Fibroblast of the aortic adventitia (primary cell): ENCODE results near the gene LCMT1. TPM values are rescaled to one million over a fixed set of nuclear protein-coding genes. Genes with fewer than 3 reads are reported as not detected.
A peak's percentile ranks its signal among the peaks of the same experiment; 100 is the strongest.

Source experiments
- DNase-seq: peaks from one replicate; pipeline ENCODE4 v3.0.0-alpha.2; 2010; ENCODE audit warnings: low read depth
- H3K4me3 ChIP-seq: 2 replicates; pipeline ENCODE4 v1.5.1; 2011; ENCODE audit warnings: low read depth, mild to moderate bottlenecking, control low read depth, low read length, moderate library complexity
- total RNA-seq: library from RNA; depleted of rRNA; stranded (reverse); fragments of >200 nt; gene quantifications from 2 replicates; pipeline ENCODE4 v1.2.3, GENCODE V29; 2012; ENCODE audit warnings: low replicate concordance
- TF ChIP-seq, protein P1 (sequence below): IDR thresholded peaks from 2 replicates; pipeline ENCODE4 v1.5.1; 2011; ENCODE audit warnings: mild to moderate bottlenecking, low read length, control low read depth, inconsistent platforms; ENCODE audit not compliant: insufficient read depth

LCMT1 gene
- total RNA-seq, 1 donor, result 35.3 TPM

DNA sequence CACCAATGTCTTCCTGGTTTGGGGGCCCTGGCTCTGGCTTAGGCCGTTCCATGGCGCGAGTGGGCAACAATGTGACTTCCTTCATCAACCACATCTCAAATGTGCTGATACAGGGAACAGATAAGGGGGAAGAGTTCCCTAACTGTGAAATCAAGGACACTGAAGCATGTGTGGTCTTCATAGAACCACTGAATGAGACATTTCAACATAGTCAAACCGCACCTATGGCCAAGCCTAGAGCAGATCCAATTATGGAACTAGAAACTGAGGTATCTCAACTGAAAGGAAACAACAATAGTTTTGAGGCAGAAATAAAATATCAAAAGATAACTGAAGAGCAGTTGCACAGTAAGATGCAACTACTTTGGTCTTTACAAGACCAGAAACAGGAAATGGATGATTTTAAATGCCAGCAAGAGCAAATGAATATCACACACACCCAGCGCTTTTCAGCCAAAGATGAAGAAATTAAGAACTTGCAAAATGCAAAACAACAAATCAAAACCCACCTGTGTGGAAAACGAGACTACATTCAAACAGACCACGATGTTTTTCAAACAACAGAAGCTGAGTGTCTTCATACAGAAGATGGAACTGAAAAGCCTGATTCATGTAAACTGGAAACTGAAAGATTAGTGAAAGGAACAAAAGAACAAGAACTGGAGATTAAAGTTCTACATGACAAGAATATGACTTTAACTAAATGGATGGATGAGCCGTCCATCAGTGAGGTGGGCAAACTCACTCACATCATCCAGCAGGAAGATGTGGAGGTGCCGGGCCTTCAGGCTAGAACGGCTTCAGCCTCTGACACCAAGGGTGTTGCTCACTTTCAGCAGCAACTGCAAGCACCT is 18.1 kb upstream of the LCMT1 start:
- DNase-seq, result no peak
- H3K4me3 ChIP-seq, result no peak overlapping the region
- TF ChIP-seq, protein P1, sequence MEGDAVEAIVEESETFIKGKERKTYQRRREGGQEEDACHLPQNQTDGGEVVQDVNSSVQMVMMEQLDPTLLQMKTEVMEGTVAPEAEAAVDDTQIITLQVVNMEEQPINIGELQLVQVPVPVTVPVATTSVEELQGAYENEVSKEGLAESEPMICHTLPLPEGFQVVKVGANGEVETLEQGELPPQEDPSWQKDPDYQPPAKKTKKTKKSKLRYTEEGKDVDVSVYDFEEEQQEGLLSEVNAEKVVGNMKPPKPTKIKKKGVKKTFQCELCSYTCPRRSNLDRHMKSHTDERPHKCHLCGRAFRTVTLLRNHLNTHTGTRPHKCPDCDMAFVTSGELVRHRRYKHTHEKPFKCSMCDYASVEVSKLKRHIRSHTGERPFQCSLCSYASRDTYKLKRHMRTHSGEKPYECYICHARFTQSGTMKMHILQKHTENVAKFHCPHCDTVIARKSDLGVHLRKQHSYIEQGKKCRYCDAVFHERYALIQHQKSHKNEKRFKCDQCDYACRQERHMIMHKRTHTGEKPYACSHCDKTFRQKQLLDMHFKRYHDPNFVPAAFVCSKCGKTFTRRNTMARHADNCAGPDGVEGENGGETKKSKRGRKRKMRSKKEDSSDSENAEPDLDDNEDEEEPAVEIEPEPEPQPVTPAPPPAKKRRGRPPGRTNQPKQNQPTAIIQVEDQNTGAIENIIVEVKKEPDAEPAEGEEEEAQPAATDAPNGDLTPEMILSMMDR, result no peak

DNA sequence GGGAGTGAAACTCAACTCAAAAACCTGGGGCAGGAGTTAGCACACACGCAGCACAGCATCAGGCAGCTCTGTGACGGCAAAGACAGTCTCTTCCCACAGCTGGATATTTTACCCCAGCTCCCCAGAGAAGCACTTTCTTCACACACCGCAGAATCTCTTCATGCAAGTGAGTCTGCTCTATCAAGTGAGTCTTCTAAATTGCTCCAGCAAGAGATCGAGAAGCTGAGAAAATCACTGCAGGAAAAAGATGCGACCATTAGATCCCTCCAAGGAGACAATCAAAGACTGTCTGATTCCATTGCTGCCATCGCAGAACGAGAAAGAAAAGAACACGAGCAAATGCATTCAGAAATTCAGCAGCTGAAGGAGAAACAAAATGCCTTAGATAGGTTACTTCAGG is 16.9 kb upstream of the LCMT1 start:
- no peak for DNase-seq
- TF ChIP-seq, protein P1, result no peak
- no peak overlapping the region for H3K4me3 ChIP-seq

DNA sequence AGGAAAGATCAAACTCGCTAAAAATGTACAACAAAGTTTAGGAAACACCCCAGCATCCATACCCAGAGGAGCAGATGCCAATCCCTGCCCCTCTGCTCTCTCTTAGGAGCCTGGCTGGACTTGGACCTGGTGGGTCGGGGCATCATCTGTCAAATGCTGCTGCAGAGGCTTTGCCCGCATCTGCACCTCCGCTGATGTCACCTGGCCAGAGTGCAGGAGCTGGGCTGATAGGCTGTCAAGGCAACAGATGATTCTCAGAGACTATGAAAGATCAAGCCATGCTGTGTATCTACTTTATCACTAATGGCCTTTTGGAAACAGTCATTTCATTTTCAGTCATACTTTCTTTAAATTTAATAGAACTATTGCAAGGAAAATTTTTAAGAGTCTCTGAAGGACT is 15.9 kb upstream of the LCMT1 start:
- TF ChIP-seq, protein P1, result no peak
- no peak for DNase-seq
- H3K4me3 ChIP-seq, result no peak overlapping the region

DNA sequence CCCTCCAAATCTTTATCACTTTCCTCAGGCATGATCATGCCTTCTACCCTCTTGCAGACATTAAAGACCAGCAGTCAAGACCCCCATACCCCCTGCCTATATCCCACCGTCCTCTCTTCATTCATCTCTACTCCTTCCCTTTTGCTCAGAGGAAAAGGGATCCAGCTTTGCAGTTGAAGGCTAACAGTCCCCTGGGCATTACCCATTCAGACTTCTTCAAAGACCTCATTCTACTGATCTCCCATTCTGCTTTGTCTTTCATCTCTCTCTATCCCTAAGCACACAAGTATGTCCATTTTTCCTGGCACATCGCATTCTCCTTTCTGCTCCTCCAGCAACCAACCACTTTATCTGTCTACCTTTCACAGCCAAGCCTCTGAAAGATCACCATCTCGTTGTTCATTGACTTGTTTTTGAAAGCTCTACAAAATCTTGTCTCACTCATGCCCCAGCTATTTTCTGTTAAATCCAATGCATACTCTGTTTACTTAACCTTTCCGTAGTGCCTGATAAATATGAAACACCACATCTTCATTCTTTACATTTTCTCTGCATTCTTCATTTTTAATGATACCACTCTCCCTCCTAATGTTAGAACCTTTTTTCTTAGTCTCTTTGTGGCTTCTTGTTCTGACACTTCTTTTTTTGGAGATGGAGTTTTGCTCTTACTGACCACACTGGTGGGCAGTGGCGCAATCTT is 14.1 kb upstream of the LCMT1 start:
- TF ChIP-seq, protein P1, result no peak
- no peak overlapping the region for H3K4me3 ChIP-seq
- DNase-seq, result peak; percentile 31

DNA sequence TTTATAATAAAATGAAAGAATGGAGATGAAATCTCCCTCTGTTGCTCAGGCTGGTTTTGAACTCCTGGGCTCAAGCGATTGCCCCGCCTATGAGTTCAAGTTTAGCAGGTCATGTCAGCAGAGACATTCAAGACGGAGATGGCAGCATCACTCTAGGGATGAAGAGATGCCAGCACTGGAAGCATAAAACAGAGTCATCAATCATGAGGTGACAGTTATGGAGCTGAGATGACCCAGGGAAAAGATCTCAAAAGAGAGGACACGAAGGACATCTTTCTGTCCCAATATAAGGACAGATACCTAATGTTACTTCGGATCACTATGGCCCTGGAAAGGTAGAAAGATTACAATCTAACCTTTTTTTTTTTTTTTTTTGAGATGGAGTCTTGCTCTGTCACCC is 11.0 kb upstream of the LCMT1 start:
- TF ChIP-seq, protein P1, result no peak
- no peak overlapping the region for H3K4me3 ChIP-seq
- no peak for DNase-seq

DNA sequence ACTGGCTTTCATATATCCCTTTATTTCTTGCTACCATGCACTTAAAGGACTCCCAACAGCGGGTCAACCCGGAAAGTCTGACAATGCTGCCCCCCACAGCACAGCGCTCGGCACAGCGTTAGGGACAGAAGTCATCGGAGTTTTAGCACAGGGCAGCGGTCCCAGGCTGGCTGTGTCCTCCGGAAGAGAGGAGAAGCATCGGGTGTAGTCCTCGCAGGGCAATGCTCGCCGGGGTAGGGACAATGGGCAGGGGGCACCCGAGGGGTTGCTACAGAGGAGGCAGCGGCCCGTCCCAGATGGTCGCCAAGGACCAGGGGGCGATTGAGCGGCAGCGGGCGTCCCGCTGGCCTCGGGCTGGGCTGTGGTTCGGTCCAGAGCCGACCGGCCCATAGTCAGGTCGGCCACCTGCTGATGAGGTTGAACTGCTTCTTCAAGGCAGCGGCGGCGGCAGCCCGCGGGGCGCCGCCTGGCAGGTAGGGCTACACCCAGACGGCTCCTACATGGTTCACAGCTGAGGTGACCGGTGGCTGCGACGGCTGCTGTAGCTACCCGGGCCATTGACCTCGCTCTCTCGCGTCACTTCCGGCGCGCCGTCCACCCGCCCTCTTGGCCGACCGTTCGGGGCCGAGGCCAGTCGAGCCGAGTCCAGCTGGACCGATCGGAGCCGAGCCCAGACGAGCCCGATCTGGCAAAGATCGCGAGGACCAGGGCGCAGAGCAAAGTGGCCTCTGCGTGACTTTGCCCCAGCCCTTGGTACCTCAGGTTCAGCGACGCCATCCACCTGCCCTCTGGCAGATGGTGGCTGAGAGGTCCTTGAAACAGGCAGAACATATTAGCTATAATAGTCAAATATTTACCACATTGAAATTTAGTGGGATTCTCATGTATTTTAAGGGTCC is 4.7 kb upstream of the LCMT1 start:
- peak overlapping the region; percentile 81 for H3K4me3 ChIP-seq
- TF ChIP-seq, protein P1, result peak; percentile 20
- peak; percentile 80 for DNase-seq
